ENCODE results near the gene AP2S1. TPM values are rescaled to one million over a fixed set of nuclear protein-coding genes. Genes with fewer than 3 reads are reported as not detected.

AP2S1 gene
- total RNA-seq, 4 donors from 2014 or later: 96.6 to 166 (median 132) TPM

- no peak for TF ChIP-seq CTCF (IDR thresholded peaks at IDR 0.05)
- no peak for DNase-seq (ENCODE audit: low spot score)
- no peak for ATAC-seq (ENCODE audit: low FRiP score)
These were observed 3.1 kb downstream of the AP2S1 start for GRCh38 chr19:46847528-46847927.

DNA sequence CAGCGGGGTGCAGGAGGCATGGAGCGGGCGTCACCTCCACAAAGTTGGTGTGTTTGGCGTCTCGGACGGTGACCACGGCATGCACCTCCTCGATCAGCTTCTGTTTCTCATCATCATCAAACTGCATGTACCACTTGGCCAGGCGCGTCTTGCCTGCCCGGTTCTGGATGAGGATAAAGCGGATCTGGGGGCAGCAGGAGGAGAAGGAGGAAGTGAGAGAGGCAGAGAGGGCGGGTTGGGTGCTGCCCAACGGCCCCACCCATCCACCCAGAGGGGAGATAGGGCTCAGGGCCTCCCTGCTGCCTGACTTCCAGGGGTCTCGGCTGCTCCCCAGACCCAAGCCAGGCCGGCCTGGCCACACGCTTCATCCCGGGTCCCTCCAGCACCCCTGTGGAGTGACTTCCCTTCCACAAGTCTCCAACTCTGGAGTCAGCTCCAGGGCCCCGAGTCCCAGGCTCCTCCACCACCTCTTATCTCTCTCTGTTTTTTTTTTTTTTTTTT is 4.6 kb downstream of the AP2S1 start:
- TF ChIP-seq CTCF (IDR thresholded peaks at IDR 0.05): no peak
- ATAC-seq (ENCODE audit: low FRiP score): no peak
- no peak for DNase-seq (ENCODE audit: low spot score)

DNA sequence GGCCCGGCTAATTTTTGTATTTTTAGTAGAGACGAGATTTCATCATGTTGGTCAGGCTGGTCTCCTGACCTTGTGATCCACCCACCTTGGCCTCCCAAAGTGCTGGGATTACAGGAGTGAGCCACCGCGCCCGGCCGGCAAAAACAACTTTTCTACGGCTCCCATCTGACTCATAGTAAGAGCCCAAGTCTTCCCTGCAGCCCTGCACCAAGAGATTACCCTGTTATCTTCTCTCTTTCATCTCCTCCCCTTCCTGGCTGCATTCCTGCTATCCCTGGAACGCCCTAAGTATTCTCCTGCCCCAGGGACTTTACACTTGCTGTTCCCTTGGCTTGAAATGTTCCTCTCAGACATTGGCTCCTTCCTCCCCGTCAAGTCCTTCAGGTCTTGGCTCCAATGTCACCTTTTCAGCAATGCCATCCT is 6.6 kb downstream of the AP2S1 start:
- no peak for DNase-seq (ENCODE audit: low spot score)
- no peak for ATAC-seq (ENCODE audit: low FRiP score)

GRCh38 chr19:46842791-46843190 is 7.9 kb downstream of the AP2S1 start:
- DNase-seq (ENCODE audit: low spot score) (no peak), ATAC-seq (ENCODE audit: low FRiP score) (no peak)
- TF ChIP-seq CTCF (IDR thresholded peaks at IDR 0.05): no peak

More for the DNA sequence above, 6.6 kb downstream of the AP2S1 start:
- TF ChIP-seq CTCF (IDR thresholded peaks at IDR 0.05): no peak

DNA sequence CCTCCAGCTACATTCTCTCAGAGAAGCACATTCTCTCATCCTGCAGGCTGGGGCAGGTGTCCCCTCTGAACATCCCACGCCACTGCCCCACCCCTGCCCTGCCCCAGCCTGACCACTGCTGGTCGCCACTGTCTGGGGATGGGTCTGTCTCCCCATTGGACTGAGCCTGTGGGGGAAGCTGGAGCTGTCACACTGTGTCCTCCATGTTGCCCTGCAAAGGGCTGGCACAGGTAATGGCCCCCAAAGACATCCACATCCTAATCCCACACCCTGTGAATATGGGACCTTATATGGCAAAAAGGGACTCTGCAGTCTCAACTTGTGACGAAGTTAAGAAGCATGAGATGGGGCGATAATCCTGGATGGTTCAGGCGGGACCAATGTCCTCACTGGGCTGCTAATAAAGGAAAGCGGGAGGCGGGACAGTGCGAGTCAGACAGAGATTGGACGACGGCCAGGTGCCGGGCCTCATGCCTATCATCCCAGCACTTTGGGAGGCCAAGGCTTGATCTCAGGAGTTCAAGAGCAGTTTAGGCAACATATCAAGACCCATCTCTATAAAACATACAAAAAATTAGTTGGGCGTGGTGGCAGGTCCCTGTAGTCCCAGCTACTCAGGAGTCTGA is 9.1 kb downstream of the AP2S1 start:
- DNase-seq (ENCODE audit: low spot score) (no peak), ATAC-seq (ENCODE audit: low FRiP score) (no peak)
- no peak for TF ChIP-seq CTCF (IDR thresholded peaks at IDR 0.05)

- DNase-seq (ENCODE audit: low spot score) (no peak), ATAC-seq (ENCODE audit: low FRiP score) (no peak)
These were observed 10.1 kb downstream of the AP2S1 start for GRCh38 chr19:46840498-46840942.

More at GRCh38 chr19:46840498-46840942, 10.1 kb downstream of the AP2S1 start:
- TF ChIP-seq CTCF (IDR thresholded peaks at IDR 0.05): peak in 1 of 3 donors; percentile 9
